SK-N-MC (cell line): Measurements from ENCODE around the gene CCL13.

ENCODE experiments used
- DNase-seq: peaks from one replicate; pipeline ENCODE4 v3.0.0-alpha.2; 2011; ENCODE audit warnings: low read depth, low spot score
- H3K27ac ChIP-seq: fragments of 200-600 bp; sonication (generic); 2 replicates; pipeline ENCODE4 v1.5.1; 2016; ENCODE audit warnings: mixed run types
- H3K36me3 ChIP-seq: fragments of 200-600 bp; sonication (generic); 2 replicates; pipeline ENCODE4 v1.6.1; 2017; ENCODE audit warnings: antibody characterized with exemption, low read length, mixed read lengths; ENCODE audit not compliant: insufficient read depth
- H3K4me3 ChIP-seq: fragments of 200-600 bp; sonication (generic); 2 replicates; pipeline ENCODE4 v1.5.1; 2016
- H3K9ac ChIP-seq: fragments of 200-600 bp; sonication (generic); 2 replicates; pipeline ENCODE4 v1.8.0; 2017; ENCODE audit warnings: mixed run types, mixed read lengths; ENCODE audit not compliant: insufficient read length
- H3K9me3 ChIP-seq: fragments of 200-600 bp; sonication (generic); 2 replicates; pipeline ENCODE4 v1.6.1; 2017; ENCODE audit warnings: low read depth, mild to moderate bottlenecking, antibody characterized with exemption, low read length, moderate library complexity, mixed read lengths
- EZH2 ChIP-seq: fragments of 200-600 bp; sonication (generic); IDR thresholded peaks from one replicate; pipeline ENCODE4 v1.6.1; 2017; ENCODE audit warnings: antibody characterized with exemption
- FOXP2 ChIP-seq: optimal IDR thresholded peaks from 2 replicates; pipeline ENCODE3; 2011; ENCODE audit warnings: mild to moderate bottlenecking, moderate library complexity; ENCODE audit not compliant: insufficient read depth; ENCODE audit errors: extremely low read length, control extremely low read depth
- POLR2AphosphoS5 ChIP-seq: IDR thresholded peaks from 2 replicates; pipeline ENCODE4 v1.6.1; 2012; ENCODE audit warnings: mild to moderate bottlenecking, low read depth, low read length, borderline replicate concordance

Gene CCL13

GRCh38 chr17:34358631-34359030 lies 2.4 kb downstream of the CCL13 start:
- H3K36me3 ChIP-seq = no peaks in the 10 kb centered on the region
- no peak overlapping the region for H3K27ac ChIP-seq
- TF ChIP-seq FOXP2 (no peak), POLR2AphosphoS5 (no peak), EZH2 (no peak)
- no peak for DNase-seq
- no peaks in the 10 kb centered on the region for H3K9me3 ChIP-seq
- no peak overlapping the region for H3K9ac ChIP-seq
- H3K4me3 ChIP-seq = no peak overlapping the region

- TF ChIP-seq POLR2AphosphoS5 (no peak), FOXP2 (no peak), EZH2 (no peak)
- no peak overlapping the region for H3K9ac ChIP-seq
These were observed 4.5 kb downstream of the CCL13 start for GRCh38 chr17:34360601-34361270.

GRCh38 chr17:34361478-34362061 lies 5.3 kb downstream of the CCL13 start:
- H3K4me3 ChIP-seq = no peak overlapping the region
- no peaks in the 10 kb centered on the region for H3K9me3 ChIP-seq
- TF ChIP-seq EZH2 = no peak
- no peak for TF ChIP-seq POLR2AphosphoS5
- TF ChIP-seq FOXP2 = no peak
- H3K9ac ChIP-seq = no peak overlapping the region
- peak; percentile 52 for DNase-seq
- no peaks in the 10 kb centered on the region for H3K36me3 ChIP-seq
- H3K27ac ChIP-seq = no peak overlapping the region

More at GRCh38 chr17:34360601-34361270, 4.5 kb downstream of the CCL13 start:
- H3K9me3 ChIP-seq = no peaks in the 10 kb centered on the region
- no peak for DNase-seq
- no peaks in the 10 kb centered on the region for H3K36me3 ChIP-seq
- H3K4me3 ChIP-seq = no peak overlapping the region
- no peak overlapping the region for H3K27ac ChIP-seq

GRCh38 chr17:34363183-34363661 lies 6.9 kb downstream of the CCL13 start, which contains the start of gene CCL1:
TSS of gene CCL1 (minus strand) at chr17:34363233. CDS start at chr17:34363161, 72 bp downstream.
- no peaks in the 10 kb centered on the region for H3K36me3 ChIP-seq
- DNase-seq = no peak
- H3K9ac ChIP-seq = no peak within 1 kb of the TSS
- H3K4me3 ChIP-seq = no peak within 1 kb of the TSS
- H3K9me3 ChIP-seq = no peaks in the 10 kb centered on the region
- H3K27ac ChIP-seq = no peak within 1 kb of the TSS
- TF ChIP-seq FOXP2 (no peak), EZH2 (no peak), POLR2AphosphoS5 (no peak)

- Histone ChIP-seq H3K36me3 (no peaks in the 10 kb centered on the region), H3K9me3 (no peaks in the 10 kb centered on the region), H3K4me3 (no peak overlapping the region), H3K9ac (no peak overlapping the region), H3K27ac (no peak overlapping the region)
- no peak for DNase-seq
- TF ChIP-seq POLR2AphosphoS5 (no peak), FOXP2 (no peak), EZH2 (no peak)
These were observed 8.5 kb downstream of the CCL13 start for GRCh38 chr17:34364751-34365150.

- no peak overlapping the region for H3K27ac ChIP-seq
- H3K9me3 ChIP-seq = no peaks in the 10 kb centered on the region
- DNase-seq = no peak
These were observed 9.1 kb downstream of the CCL13 start for GRCh38 chr17:34365340-34365739.

GRCh38 chr17:34366010-34366409 lies 9.7 kb downstream of the CCL13 start:
- no peak for DNase-seq
- no peak overlapping the region for H3K4me3 ChIP-seq
- H3K27ac ChIP-seq = no peak overlapping the region
- TF ChIP-seq FOXP2 = no peak
- no peak for TF ChIP-seq EZH2
- no peak for TF ChIP-seq POLR2AphosphoS5
- H3K9ac ChIP-seq = no peak overlapping the region
- H3K36me3 ChIP-seq = no peaks in the 10 kb centered on the region
- no peaks in the 10 kb centered on the region for H3K9me3 ChIP-seq

More at GRCh38 chr17:34365340-34365739, 9.1 kb downstream of the CCL13 start:
- TF ChIP-seq EZH2 (no peak), FOXP2 (no peak), POLR2AphosphoS5 (no peak)
- Histone ChIP-seq H3K4me3 (no peak overlapping the region), H3K9ac (no peak overlapping the region), H3K36me3 (no peaks in the 10 kb centered on the region)

GRCh38 chr17:34366529-34367107 lies 10.3 kb downstream of the CCL13 start:
- TF ChIP-seq EZH2 (no peak), POLR2AphosphoS5 (no peak), FOXP2 (no peak)
- Histone ChIP-seq H3K27ac (no peak overlapping the region), H3K9me3 (no peaks in the 10 kb centered on the region), H3K9ac (no peak overlapping the region), H3K36me3 (no peaks in the 10 kb centered on the region), H3K4me3 (no peak overlapping the region)
- no peak for DNase-seq
